Measurements from ENCODE around the gene ERMP1. TPM values are rescaled to one million over a fixed set of nuclear protein-coding genes. Genes with fewer than 3 reads are reported as not detected.

ERMP1 gene
- total and polyA plus RNA-seq, 10 of the 15 experiments (the other 5 are each of a cell fraction or from before 2014, with no cell fraction given) = 2.4 to 42.1 (median 8.1) TPM

GRCh38 chr9:5764130-5764868, 68.6 kb downstream of the ERMP1 start (continued):
- TF ChIP-seq IRF3 (IDR thresholded peaks at IDR 0.05) (no peak), GABPA (IDR thresholded peaks at IDR 0.05; ENCODE audit: low read depth) (peak; percentile 65), ETV6 (conservative IDR thresholded peaks at IDR 0.05 in 1 of 2, IDR thresholded peaks at IDR 0.05 in 1 of 2; ENCODE audit: borderline replicate concordance in 1 of 2, low read depth in 1 of 2) (no peak), PAX8 (IDR thresholded peaks at IDR 0.05) (no peak), CREM (IDR thresholded peaks at IDR 0.05; ENCODE audit: low read depth) (no peak), ZNF687 (IDR thresholded peaks at IDR 0.05) (peak; percentile 34; the same call in 1 of the 2 replicates), NR2C1 (IDR thresholded peaks at IDR 0.05) (peak; percentile 65), ESRRA (IDR thresholded peaks at IDR 0.05; ENCODE audit: low read length) (no peak), JUNB (IDR thresholded peaks at IDR 0.05) (peak; percentile 34; the same call in 1 of the 2 replicates), KAT2A (conservative IDR thresholded peaks at IDR 0.05; ENCODE audit: control insufficient read depth, low read depth, low read length) (no peak), IRF4 (IDR thresholded peaks at IDR 0.05; ENCODE audit: low read depth, low read length) (no peak), RUNX3 (IDR thresholded peaks at IDR 0.05; ENCODE audit: low read length) (peak; percentile 62), SRF (IDR thresholded peaks at IDR 0.05; ENCODE audit: low read depth in 2 of 2, low read length in 2 of 2) (no peak), KLF5 (IDR thresholded peaks at IDR 0.05; ENCODE audit: partially characterized antibody) (no peak), E4F1 (IDR thresholded peaks at IDR 0.05; ENCODE audit: borderline replicate concordance, partially characterized antibody) (no peak), ZBTB4 (CRISPR knock-in tag; IDR thresholded peaks at IDR 0.05) (no peak), CHD4 (IDR thresholded peaks at IDR 0.05) (no peak), SMC3 (IDR thresholded peaks at IDR 0.05; ENCODE audit: borderline replicate concordance, low read length) (no peak), EGR1 (IDR thresholded peaks at IDR 0.05; ENCODE audit: borderline replicate concordance in 1 of 2, low read depth in 2 of 2, low read length in 2 of 2) (no peak)

All from GM12878 (cell line).